Activated T-helper 1 cell treated with anti-CD3 and anti-CD28 coated beads, Interleukin-2, amount 50 U/mL, for 16 hours (primary cell): Measurements from ENCODE around the gene C1QL4.

Experiments used
- DNase-seq, 2 donors: peaks; one replicate each; pipeline ENCODE4 v3.0.0-alpha.2; 2020; ENCODE audit warnings: low read depth in 1 of 2, low spot score in 1 of 2

Gene C1QL4

GRCh38 chr12:49348781-49349180 lies 11.8 kb upstream of the C1QL4 start:
- DNase-seq = no peak

- DNase-seq = peak; percentile 67 to 76
Measured at GRCh38 chr12:49347311-49348193, 10.6 kb upstream of the C1QL4 start.

- DNase-seq = no peak
Measured at GRCh38 chr12:49346659-49347310, 9.8 kb upstream of the C1QL4 start, which contains the start of gene DNAJC22. Gene DNAJC22, plus strand, starts transcription at chr12:49346888. Its CDS starts 1,985 bp downstream, at chr12:49348873.

GRCh38 chr12:49345825-49346658 lies 9.1 kb upstream of the C1QL4 start:
- no peak for DNase-seq

GRCh38 chr12:49345051-49345824 lies 8.2 kb upstream of the C1QL4 start:
- no peak for DNase-seq

GRCh38 chr12:49344486-49345050 lies 7.6 kb upstream of the C1QL4 start:
- DNase-seq = no peak

GRCh38 chr12:49342914-49343731 lies 6.1 kb upstream of the C1QL4 start:
- peak in 1 of 2 donors; percentile 37 for DNase-seq

GRCh38 chr12:49342066-49342913 lies 5.3 kb upstream of the C1QL4 start:
- DNase-seq = peak; percentile 49 to 54

GRCh38 chr12:49341777-49342065 lies 4.7 kb upstream of the C1QL4 start:
- no peak for DNase-seq

GRCh38 chr12:49340971-49341776 lies 4.2 kb upstream of the C1QL4 start:
- DNase-seq = no peak

GRCh38 chr12:49340095-49340870 lies 3.3 kb upstream of the C1QL4 start:
- no peak for DNase-seq

- DNase-seq = no peak
Measured at GRCh38 chr12:49339464-49339861, 2.5 kb upstream of the C1QL4 start.

GRCh38 chr12:49338830-49339463 lies 2.0 kb upstream of the C1QL4 start:
- DNase-seq = no peak

- DNase-seq = no peak
Measured at GRCh38 chr12:49335955-49336644, 888 bp downstream of the C1QL4 start.

- no peak for DNase-seq
Measured at GRCh38 chr12:49335118-49335954, 1.7 kb downstream of the C1QL4 start.
